GDM1 (cell line): ENCODE results near the gene CREB1.

Experiments
- DNase-seq: peaks from one replicate; lab custom pipeline; 2025; lab: John Stamatoyannopoulos, UW

Gene CREB1

GRCh38 chr2:207504513-207505170 is 25.1 kb upstream of the CREB1 start:
- DNase-seq, result no peak

- no peak for DNase-seq
These were observed 24.6 kb upstream of the CREB1 start for GRCh38 chr2:207505171-207505570.

- no peak for DNase-seq
These were observed 24.0 kb upstream of the CREB1 start for GRCh38 chr2:207505728-207506127.

DNA sequence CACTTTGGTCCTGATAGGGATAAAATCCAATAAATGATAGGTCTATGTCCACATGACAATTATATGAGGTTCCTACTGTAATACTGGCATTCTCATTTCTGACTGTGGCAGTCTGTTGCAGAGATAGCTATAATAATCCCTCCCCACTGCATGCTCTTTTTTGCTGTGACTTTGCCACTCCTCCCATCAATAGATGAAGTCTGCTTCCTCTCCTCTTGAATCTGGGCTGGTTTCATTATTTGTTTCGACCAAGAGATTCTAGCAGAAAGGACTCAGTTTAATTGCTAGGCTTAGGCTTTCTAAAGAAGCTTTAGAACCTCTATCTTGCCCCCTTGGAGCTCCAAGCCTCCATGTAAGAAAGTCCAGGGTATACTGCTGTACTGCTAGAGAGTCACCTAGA is 23.3 kb upstream of the CREB1 start:
- no peak for DNase-seq

DNA sequence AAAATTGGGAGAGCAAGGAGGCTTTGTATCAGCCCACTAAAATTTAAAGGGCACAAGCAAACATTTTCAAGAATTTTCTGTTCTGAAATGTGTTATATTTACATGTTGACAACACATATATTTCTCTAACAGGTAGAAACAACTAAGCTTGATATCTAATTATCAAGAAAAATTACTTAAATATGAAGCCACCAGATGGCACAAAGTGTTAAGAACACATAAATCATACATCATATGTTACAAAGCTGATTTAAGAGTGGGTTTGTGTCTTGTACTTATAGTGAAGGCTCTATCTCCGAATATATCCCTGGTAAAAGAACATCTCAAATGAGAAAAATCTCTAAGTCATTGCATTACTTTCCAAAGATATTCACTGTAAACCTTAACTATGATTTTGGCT is 19.6 kb upstream of the CREB1 start:
- DNase-seq, result no peak

- no peak for DNase-seq
These were observed 17.9 kb upstream of the CREB1 start for GRCh38 chr2:207511851-207512250.

- no peak for DNase-seq
These were observed 17.4 kb upstream of the CREB1 start for GRCh38 chr2:207512356-207512755.

DNA sequence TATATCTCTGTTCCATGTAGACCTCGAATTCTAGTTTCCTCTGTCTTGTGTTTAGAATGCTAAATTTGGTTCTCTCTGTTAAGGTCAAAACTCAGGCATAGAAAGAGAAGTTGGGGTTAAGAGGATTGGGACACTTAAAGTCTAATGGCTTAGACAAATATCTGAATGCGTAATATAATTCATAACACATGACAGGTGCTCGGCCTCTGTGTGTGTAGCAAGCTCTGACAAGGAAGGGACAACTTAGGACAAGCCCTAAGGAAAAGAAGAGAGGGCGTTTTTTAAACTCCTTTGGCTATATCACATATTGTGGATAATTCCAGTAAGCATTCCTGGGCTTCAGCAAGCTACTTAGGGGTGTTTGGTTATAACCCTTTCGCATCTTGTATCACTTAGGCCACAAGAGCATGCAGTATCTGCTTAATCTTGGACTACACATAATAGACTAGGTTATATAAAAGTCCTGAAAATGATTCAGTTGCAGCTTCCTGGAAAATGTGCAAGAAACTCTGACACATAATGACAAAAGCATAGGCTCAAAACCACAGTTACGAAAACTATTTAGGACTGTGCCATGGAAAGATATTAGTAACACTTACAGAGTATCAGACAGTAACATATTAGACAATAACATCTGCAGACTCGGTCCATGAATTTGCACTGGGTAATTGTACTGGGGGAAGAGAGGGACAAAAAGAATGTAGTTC is 16.1 kb upstream of the CREB1 start:
- DNase-seq, result no peak

DNA sequence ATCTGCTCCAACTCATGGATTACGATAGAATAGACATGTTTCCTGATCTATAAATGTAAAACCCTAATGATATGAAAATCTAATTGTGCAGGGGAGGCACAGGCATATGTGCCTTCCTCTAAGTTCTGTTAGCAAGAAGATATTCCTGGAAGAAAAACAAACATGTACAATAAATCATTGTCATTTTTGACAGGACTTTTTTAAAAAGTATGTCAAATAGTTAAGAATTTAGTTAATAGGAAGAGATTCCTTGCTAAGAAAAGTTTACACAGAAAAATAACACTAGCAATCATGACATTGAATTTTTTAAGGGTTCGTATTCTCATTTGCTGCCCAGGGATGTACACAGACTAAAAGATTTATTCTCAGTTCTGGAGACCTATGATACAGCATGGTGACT is 15.3 kb upstream of the CREB1 start:
- no peak for DNase-seq

DNA sequence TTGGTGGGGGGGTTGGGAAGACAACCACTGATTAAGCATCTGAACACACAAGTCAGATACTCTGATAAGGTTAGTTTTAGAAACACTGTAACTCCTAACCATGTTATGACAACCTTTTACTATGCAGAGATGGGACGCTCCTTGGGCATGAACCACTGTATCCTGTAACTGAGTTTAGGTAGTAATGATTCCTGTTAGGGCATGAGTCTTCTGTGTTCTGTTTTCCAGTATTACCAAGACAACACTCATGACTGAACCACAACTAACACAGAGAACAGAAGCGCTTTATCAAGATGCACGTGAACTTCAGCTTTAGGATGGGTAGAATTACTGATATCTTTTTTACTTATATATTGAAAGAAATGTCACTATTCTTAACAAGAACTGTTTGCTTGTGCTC is 14.1 kb upstream of the CREB1 start:
- DNase-seq, result no peak

- DNase-seq, result no peak
These were observed 13.6 kb upstream of the CREB1 start for GRCh38 chr2:207516206-207516605.

- no peak for DNase-seq
These were observed 6.8 kb upstream of the CREB1 start for GRCh38 chr2:207523005-207523404.

DNA sequence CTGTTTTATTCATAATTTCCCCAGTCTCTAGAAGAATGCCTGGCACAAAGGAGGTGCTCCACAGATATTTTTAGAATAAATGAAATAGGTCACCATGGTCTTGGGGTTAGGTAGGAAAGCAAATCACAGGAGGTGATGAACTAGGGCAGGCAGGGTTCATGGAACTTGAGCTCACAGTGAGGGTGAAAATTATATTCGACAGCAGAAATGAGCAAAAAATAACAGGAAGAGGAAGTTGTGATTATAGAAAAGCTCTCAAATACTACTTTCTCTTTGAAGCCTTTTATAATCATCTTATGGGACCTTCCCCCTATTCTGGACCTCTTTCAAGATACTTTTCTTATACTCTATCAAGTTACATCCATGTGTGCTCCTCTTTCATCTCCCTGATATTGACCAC is 4.5 kb upstream of the CREB1 start:
- DNase-seq, result no peak

DNA sequence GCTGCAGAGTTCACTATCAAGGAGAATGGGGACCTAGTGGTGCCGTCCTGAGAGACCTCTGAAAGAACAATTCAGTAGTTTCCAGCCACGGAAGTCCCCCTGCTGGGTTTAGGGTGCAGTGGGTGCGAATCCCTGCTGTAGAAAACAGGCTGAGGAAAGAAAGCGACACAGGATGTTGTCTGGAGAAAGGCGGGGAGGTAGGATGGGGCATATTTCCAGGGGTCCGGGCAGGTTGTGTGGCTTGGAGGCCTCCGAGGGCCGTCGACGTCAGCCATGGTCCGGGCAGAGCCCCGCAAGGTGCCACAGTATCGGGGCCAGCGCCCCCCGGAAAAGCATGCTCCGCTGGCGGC is 807 bp upstream of the CREB1 start:
- DNase-seq, result no peak

GRCh38 chr2:207530160-207531031 is 634 bp downstream of the CREB1 start:
- peak; percentile 36 for DNase-seq

GRCh38 chr2:207531032-207531952 is 1.5 kb downstream of the CREB1 start:
- no peak for DNase-seq

GRCh38 chr2:207532676-207533075 is 2.9 kb downstream of the CREB1 start:
- no peak for DNase-seq

GRCh38 chr2:207533461-207534008 is 3.8 kb downstream of the CREB1 start:
- no peak for DNase-seq

- DNase-seq, result no peak
These were observed 4.7 kb downstream of the CREB1 start for GRCh38 chr2:207534417-207534816.

DNA sequence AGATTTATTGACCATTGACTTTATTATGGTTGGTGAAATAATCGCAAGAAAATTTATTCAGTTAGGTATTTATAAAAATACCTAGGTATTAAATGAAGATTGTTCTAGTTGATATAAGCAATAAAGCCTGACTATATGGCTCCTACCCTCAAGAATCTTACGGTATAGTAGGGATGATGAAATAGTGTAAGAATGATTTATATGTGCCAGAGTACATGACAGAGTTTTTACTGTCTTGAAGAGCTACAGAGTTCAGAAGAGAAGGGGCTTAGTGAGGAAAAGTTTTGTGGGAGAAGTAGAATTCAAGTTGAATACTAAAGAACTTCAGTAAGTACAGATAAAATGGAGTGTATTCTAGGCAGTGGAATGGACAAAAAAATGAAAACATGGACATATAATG is 9.7 kb downstream of the CREB1 start:
- no peak for DNase-seq

DNA sequence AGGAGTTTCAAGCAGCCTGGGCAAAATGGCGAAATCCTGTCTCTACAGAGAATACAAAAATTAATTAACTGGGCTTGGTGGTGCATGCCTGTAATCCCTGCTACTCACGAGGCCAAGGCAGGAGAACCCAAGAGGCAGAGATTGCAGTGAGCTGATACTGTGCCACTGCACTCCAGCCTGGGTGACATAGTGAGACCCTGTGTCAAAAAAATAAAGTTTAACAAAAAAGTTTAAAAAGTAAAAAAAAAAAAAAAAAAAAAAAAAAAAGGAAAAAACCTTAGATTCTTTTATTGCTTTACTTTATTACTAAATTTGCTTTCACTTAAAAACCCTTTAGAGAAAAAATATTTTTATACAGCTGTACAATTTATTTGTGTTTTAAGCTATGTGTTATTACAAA is 10.7 kb downstream of the CREB1 start:
- no peak for DNase-seq

- DNase-seq, result no peak
These were observed 12.2 kb downstream of the CREB1 start for GRCh38 chr2:207541933-207542332.
